Fibroblast of mammary gland (primary cell): ENCODE data around the gene CLEC16A.

Experiments used
- DNase-seq: peaks from one replicate; pipeline ENCODE4 v3.0.0-alpha.2; 2010; ENCODE audit warnings: low read depth
- H3K4me3 ChIP-seq: 2 replicates; pipeline ENCODE4 v1.5.1; 2011; ENCODE audit warnings: low read depth, mild to moderate bottlenecking, low read length, moderate library complexity; ENCODE audit not compliant: control insufficient read depth
- TF ChIP-seq, protein P1 (sequence below): conservative IDR thresholded peaks from 2 replicates; pipeline ENCODE4 v1.5.1; 2011; ENCODE audit warnings: low read depth, low read length, inconsistent platforms; ENCODE audit not compliant: control insufficient read depth, insufficient read depth

Gene CLEC16A

DNA sequence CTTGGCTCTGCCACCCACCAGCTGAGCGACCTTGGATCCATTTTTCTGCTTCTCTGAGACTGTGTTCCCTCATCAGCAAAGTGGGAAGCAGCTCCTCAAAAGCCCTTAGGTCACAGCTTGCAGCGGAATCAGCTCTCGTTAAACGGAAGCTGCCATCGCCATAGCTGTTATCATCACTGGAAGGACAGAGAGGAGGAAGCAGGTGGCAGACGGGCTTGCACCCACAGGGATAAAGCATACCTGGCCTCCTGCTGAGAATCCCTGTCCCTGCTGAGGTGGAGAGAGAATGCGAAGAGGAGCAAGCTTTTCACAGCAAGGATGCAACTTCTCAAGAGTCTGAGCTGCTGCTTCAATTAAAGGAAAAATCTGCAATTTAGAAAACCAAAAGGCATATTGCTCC is 106.6 kb downstream of the CLEC16A start:
- TF ChIP-seq, protein P1, sequence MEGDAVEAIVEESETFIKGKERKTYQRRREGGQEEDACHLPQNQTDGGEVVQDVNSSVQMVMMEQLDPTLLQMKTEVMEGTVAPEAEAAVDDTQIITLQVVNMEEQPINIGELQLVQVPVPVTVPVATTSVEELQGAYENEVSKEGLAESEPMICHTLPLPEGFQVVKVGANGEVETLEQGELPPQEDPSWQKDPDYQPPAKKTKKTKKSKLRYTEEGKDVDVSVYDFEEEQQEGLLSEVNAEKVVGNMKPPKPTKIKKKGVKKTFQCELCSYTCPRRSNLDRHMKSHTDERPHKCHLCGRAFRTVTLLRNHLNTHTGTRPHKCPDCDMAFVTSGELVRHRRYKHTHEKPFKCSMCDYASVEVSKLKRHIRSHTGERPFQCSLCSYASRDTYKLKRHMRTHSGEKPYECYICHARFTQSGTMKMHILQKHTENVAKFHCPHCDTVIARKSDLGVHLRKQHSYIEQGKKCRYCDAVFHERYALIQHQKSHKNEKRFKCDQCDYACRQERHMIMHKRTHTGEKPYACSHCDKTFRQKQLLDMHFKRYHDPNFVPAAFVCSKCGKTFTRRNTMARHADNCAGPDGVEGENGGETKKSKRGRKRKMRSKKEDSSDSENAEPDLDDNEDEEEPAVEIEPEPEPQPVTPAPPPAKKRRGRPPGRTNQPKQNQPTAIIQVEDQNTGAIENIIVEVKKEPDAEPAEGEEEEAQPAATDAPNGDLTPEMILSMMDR: no peak

GRCh38 chr16:11051430-11051829 is 107.1 kb downstream of the CLEC16A start:
- DNase-seq: no peak
- no peak overlapping the region for H3K4me3 ChIP-seq
- TF ChIP-seq, protein P1: no peak

More for the DNA sequence above, 106.6 kb downstream of the CLEC16A start:
- no peak overlapping the region for H3K4me3 ChIP-seq
- no peak for DNase-seq

DNA sequence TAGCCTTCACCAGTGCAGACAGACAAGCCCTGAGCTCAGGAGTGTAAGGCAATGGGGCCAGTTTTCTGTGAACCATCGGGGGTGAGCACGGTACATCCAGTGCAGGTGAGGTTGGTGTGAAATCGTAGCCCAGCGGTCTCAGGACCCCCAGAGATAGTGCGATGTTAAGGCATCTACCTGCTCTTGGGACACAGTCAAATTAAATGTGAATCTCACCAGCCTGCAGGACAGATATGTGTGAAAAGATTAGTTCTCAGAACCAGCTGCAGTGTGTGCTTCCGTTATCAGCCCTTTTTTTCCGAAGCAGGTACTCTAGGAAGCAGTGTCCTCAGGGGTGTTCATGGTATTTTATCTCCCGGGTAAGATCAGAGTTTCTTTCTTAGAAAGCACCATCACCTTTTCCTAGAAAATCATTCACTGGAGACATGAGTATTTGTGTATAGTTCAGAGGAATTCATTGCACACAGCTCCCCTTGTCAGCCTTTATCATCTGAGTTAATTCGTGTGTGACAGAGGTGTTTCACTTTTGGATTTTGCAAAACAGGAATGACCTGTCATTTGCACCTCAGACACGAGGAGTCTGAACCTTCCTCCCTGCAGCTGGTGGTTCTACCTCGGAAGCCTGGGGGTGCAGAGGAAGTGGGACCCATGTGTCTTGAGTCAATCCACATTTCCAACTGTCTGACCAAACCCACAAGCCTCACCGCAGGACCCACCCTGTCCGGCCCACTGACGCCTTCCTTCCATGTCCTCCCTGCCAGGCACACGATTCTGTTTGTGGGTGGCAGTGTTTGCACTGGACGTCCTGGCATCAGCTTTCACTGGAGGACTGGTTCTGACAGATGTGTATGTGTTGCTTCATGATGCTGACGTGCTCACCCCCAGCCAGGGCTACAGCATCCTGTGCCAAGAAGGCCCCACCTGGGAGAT is 107.8 kb downstream of the CLEC16A start:
- no peak overlapping the region for H3K4me3 ChIP-seq
- TF ChIP-seq, protein P1: no peak
- no peak for DNase-seq

GRCh38 chr16:11053916-11054460 is 109.6 kb downstream of the CLEC16A start:
- DNase-seq: no peak
- TF ChIP-seq, protein P1: no peak
- H3K4me3 ChIP-seq: no peak overlapping the region

DNA sequence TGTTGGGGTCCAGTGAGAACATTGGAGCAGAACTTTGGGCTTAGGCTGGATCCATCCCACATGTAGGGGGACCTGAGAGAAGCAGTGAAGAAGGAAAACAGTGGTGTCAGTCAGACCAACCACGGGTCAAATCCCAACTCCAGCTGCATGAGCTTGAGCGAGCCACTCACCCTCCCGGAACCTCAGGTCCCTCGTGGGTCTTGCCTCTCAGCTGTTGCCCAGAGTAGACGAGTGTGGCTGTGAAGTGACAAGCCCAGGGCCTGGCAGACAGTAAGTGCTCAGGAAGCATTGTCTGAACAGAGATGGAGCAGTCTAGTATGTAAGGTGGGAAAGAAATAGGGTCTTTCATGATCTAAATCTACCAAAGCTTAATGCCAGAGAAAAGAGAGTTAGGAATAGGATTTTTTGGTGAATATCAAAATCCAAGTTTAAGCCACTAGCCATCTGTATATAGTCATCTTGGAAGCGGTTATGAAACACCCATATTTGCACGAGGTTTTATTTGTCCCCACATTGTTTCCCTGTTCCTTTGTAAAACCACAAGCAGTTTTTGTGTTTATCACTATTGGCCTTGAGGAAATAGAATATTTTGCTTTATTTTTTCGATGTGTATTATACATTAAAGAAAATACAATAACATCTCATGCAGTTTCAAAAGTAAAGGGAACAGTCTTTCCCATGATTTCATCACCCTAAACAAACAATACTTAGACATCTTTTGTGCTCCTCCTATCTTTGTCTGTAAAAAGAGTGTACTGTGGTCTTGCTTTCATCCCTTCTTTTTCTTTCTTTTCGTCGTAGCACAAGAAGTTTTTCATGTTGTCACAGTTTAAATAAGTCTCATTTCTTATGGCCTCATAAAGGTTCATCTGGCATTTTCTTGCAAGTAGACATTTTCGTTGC is 112.0 kb downstream of the CLEC16A start:
- H3K4me3 ChIP-seq: no peak overlapping the region
- DNase-seq: no peak
- TF ChIP-seq, protein P1: no peak

DNA sequence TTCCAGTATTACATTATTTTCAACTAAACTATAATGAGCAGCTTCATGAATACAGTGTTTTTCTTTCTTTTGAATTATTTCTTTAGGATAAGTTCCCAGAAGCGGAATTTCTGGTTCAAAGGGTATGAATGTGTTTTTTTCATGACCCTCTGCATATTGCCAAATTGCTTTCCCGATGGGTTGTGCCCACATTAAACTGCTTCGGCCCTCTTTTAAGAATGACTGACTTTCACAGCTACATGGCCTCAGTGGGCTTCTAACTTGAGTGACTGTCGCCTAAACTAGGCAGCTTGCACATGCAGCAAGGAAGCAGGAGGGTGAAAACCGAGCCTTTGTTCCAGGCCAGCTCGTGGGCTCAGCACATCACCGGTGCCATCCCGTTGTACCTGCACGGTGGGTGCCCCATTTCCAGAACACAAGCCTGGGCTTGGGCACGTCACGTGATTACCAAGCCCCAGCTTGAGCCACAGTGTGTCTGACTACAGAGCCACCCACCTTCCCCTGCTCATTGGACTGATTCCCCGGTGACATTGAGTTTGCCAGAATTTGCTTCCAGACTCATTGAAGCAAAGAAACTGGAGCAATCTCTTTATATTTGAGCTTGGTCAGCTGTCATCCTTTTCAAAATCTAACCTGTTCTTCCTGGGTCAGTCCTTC is 112.8 kb downstream of the CLEC16A start:
- TF ChIP-seq, protein P1: no peak
- DNase-seq: no peak
- no peak overlapping the region for H3K4me3 ChIP-seq
